Trophoblast cell (in vitro differentiated cells and primary cell): ENCODE measurements around the gene CHRM5.

ENCODE experiments used
- DNase-seq, 2 donors: peaks; one replicate each; pipeline ENCODE4 v3.0.0-alpha.2; 2016
- H2AFZ ChIP-seq: 2 replicates; pipeline ENCODE4 v1.6.1; 2013; ENCODE audit warnings: low read length, moderate library complexity, mild to moderate bottlenecking; ENCODE audit not compliant: insufficient read depth, poor library complexity
- H2AK5ac ChIP-seq: 2 replicates; pipeline ENCODE4 v1.6.1; 2013; ENCODE audit warnings: mild to moderate bottlenecking, low read length
- H2BK120ac ChIP-seq: 2 replicates; pipeline ENCODE4 v1.6.1; 2013; ENCODE audit warnings: low read length, mild to moderate bottlenecking, moderate library complexity; ENCODE audit not compliant: insufficient read depth, poor library complexity
- H2BK12ac ChIP-seq: 2 replicates; pipeline ENCODE4 v1.6.1; 2013; ENCODE audit warnings: mild to moderate bottlenecking, low read length, moderate library complexity
- H2BK5ac ChIP-seq: 2 replicates; pipeline ENCODE4 v1.6.1; 2013; ENCODE audit warnings: low read length, low read depth, moderate library complexity, mild to moderate bottlenecking; ENCODE audit not compliant: poor library complexity
- H3K14ac ChIP-seq: 2 replicates; pipeline ENCODE4 v1.6.1; 2013; ENCODE audit warnings: mild to moderate bottlenecking, low read length
- H3K18ac ChIP-seq: 2 replicates; pipeline ENCODE4 v1.6.1; 2013; ENCODE audit warnings: mild to moderate bottlenecking, low read length
- H3K23ac ChIP-seq: 2 replicates; pipeline ENCODE4 v1.6.1; 2013; ENCODE audit warnings: low read length
- H3K27ac ChIP-seq: 2 replicates; pipeline ENCODE4 v1.5.1; 2013; ENCODE audit warnings: low read depth, mild to moderate bottlenecking, inconsistent platforms, low read length, moderate library complexity
- H3K27me3 ChIP-seq: 2 replicates; pipeline ENCODE4 v1.6.1; 2013; ENCODE audit warnings: inconsistent platforms, mild to moderate bottlenecking, low read length, moderate library complexity; ENCODE audit not compliant: insufficient read depth
- H3K36me3 ChIP-seq, 2 experiments: 1 replicate in 1 of 2; 2 replicates in 1 of 2; pipeline ENCODE4 v1.6.1; 2013; ENCODE audit warnings: low read length in 2 of 2, mild to moderate bottlenecking in 2 of 2, moderate library complexity in 1 of 2; ENCODE audit not compliant: insufficient read depth in 2 of 2, control insufficient read depth in 1 of 2
- H3K4ac ChIP-seq: 2 replicates; pipeline ENCODE4 v1.6.1; 2013; ENCODE audit warnings: low read depth, mild to moderate bottlenecking, low read length, moderate library complexity
- H3K4me1 ChIP-seq, 2 experiments: 1 replicate in 1 of 2; 2 replicates in 1 of 2; pipeline ENCODE4 v1.6.1; 2013; ENCODE audit warnings: low read length in 2 of 2, mild to moderate bottlenecking in 2 of 2, moderate library complexity in 1 of 2; ENCODE audit not compliant: insufficient read depth in 2 of 2, control insufficient read depth in 1 of 2
- H3K4me2 ChIP-seq: 2 replicates; pipeline ENCODE4 v1.6.1; 2013; ENCODE audit warnings: inconsistent platforms, mild to moderate bottlenecking, low read length, moderate library complexity
- H3K4me3 ChIP-seq: 2 replicates; pipeline ENCODE4 v1.5.1; 2013; ENCODE audit warnings: mild to moderate bottlenecking, low read depth, low read length, inconsistent platforms
- H3K79me1 ChIP-seq: one replicate; pipeline ENCODE4 v1.6.1; 2013; ENCODE audit warnings: low read length
- H3K79me2 ChIP-seq: 2 replicates; pipeline ENCODE4 v1.6.1; 2013; ENCODE audit warnings: low read length, mild to moderate bottlenecking; ENCODE audit not compliant: control insufficient read depth, insufficient read depth, poor library complexity
- H3K9ac ChIP-seq: 2 replicates; pipeline ENCODE4 v1.6.1; 2013; ENCODE audit warnings: mild to moderate bottlenecking, low read length
- H3K9me3 ChIP-seq: 2 replicates; pipeline ENCODE4 v1.6.1; 2013; ENCODE audit warnings: low read depth, mild to moderate bottlenecking, control low read depth, inconsistent platforms, low read length; ENCODE audit not compliant: insufficient read depth
- H4K12ac ChIP-seq: 2 replicates; pipeline ENCODE4 v1.6.1; 2013; ENCODE audit warnings: low read depth, mild to moderate bottlenecking, low read length, moderate library complexity
- H4K8ac ChIP-seq: 2 replicates; pipeline ENCODE4 v1.6.1; 2013; ENCODE audit warnings: low read depth, mild to moderate bottlenecking, low read length, moderate library complexity
- H4K91ac ChIP-seq: one replicate; pipeline ENCODE4 v1.6.1; 2013; ENCODE audit warnings: low read depth, mild to moderate bottlenecking, low read length, moderate library complexity
- WGBS: extraction: QIAGEN DNeasy Blood & Tissue Kit; methylation state at CpG from one replicate; pipeline ENCODE4 v1.1.7; 2013; ENCODE audit warnings: missing lambda C conversion rate; ENCODE audit not compliant: insufficient read length, insufficient coverage; ENCODE audit errors: extremely low coverage; 5-methylcytosine and 5-hydroxymethylcytosine counted together

The CHRM5 gene

GRCh38 chr15:33975022-33975565, 6.8 kb downstream of the CHRM5 start:
- Histone ChIP-seq H4K91ac (no peak overlapping the region), H3K36me3 (no peaks in the 10 kb centered on the region), H3K79me1 (no peaks in the 10 kb centered on the region), H3K4me3 (no peak overlapping the region), H3K9me3 (no peaks in the 10 kb centered on the region), H4K8ac (no peak overlapping the region), H2BK12ac (no peak overlapping the region), H3K27ac (no peak overlapping the region), H3K23ac (no peak overlapping the region), H2AK5ac (no peak overlapping the region), H2BK120ac (no peak overlapping the region), H3K4me2 (no peak overlapping the region), H3K27me3 (no peaks in the 10 kb centered on the region), H2BK5ac (no peak overlapping the region), H2AFZ (no peak overlapping the region), H3K9ac (no peak overlapping the region), H3K4ac (no peak overlapping the region), H3K79me2 (no peaks in the 10 kb centered on the region), H3K18ac (no peak overlapping the region), H3K4me1 (no peaks in the 10 kb centered on the region), H4K12ac (no peak overlapping the region), H3K14ac (no peak overlapping the region)
- DNase-seq = peak; percentile 9 to 64
- no CpG with 5 or more reads among the region's 4 CpGs for WGBS

GRCh38 chr15:33980159-33980558, 11.9 kb downstream of the CHRM5 start:
- Histone ChIP-seq H4K12ac (no peak overlapping the region), H3K4ac (no peak overlapping the region), H3K9ac (no peak overlapping the region), H3K4me3 (no peak overlapping the region), H3K36me3 (no peaks in the 10 kb centered on the region), H2BK120ac (no peak overlapping the region), H2AFZ (no peak overlapping the region), H4K8ac (no peak overlapping the region), H2BK12ac (no peak overlapping the region), H3K9me3 (no peaks in the 10 kb centered on the region), H3K27me3 (no peaks in the 10 kb centered on the region), H3K79me1 (peaks cover 5% of the 10 kb centered on the region), H2AK5ac (no peak overlapping the region), H3K4me1 (peaks cover 4% of the 10 kb centered on the region in 2 experiments), H3K23ac (no peak overlapping the region), H4K91ac (no peak overlapping the region), H3K27ac (no peak overlapping the region), H2BK5ac (no peak overlapping the region), H3K18ac (no peak overlapping the region), H3K14ac (no peak overlapping the region), H3K79me2 (no peaks in the 10 kb centered on the region), H3K4me2 (no peak overlapping the region)
- peak in 1 of 2 donors; percentile 33 for DNase-seq
- no CpG with 5 or more reads among the region's 7 CpGs for WGBS

- DNase-seq = peak in 1 of 2 donors; percentile 76
- no peak overlapping the region for H3K9ac ChIP-seq
- no CpG with 5 or more reads among the region's 1 CpG for WGBS
These were observed 14.2 kb downstream of the CHRM5 start for GRCh38 chr15:33982516-33982915.

GRCh38 chr15:33985287-33985686, 17.0 kb downstream of the CHRM5 start:
- peak; percentile 94 to 96 for DNase-seq
- Histone ChIP-seq H3K4me1 (peaks cover 10 to 12% of the 10 kb centered on the region in 2 experiments), H3K18ac (no peak overlapping the region), H3K27ac (peak overlapping the region; percentile 92), H3K14ac (peak overlapping the region; percentile 1), H3K9me3 (no peaks in the 10 kb centered on the region), H3K27me3 (no peaks in the 10 kb centered on the region), H2BK5ac (peak overlapping the region; percentile 45), H3K4me3 (no peak overlapping the region), H3K23ac (no peak overlapping the region), H3K79me2 (no peaks in the 10 kb centered on the region), H2AFZ (no peak overlapping the region), H3K4ac (no peak overlapping the region), H3K4me2 (no peak overlapping the region), H3K36me3 (no peaks in the 10 kb centered on the region), H4K8ac (peak overlapping the region; percentile 36), H2AK5ac (no peak overlapping the region), H4K91ac (peak overlapping the region; percentile 50), H2BK120ac (peak overlapping the region; percentile 46), H2BK12ac (peak overlapping the region; percentile 21), H3K9ac (no peak overlapping the region), H3K79me1 (peaks cover 8% of the 10 kb centered on the region), H4K12ac (no peak overlapping the region)
- no CpG with 5 or more reads among the region's 1 CpG for WGBS

More at GRCh38 chr15:33982516-33982915, 14.2 kb downstream of the CHRM5 start:
- Histone ChIP-seq H3K79me2 (no peaks in the 10 kb centered on the region), H3K9me3 (no peaks in the 10 kb centered on the region), H3K27ac (no peak overlapping the region), H3K23ac (no peak overlapping the region), H2BK120ac (no peak overlapping the region), H3K36me3 (no peaks in the 10 kb centered on the region), H3K4me3 (no peak overlapping the region), H3K4me2 (no peak overlapping the region), H4K91ac (no peak overlapping the region), H3K14ac (no peak overlapping the region), H3K18ac (no peak overlapping the region), H2AK5ac (no peak overlapping the region), H3K4ac (no peak overlapping the region), H2BK5ac (no peak overlapping the region), H4K12ac (no peak overlapping the region), H2AFZ (no peak overlapping the region), H3K27me3 (no peaks in the 10 kb centered on the region), H3K79me1 (peaks cover 6% of the 10 kb centered on the region), H3K4me1 (peaks cover 5% of the 10 kb centered on the region in 2 experiments), H2BK12ac (no peak overlapping the region), H4K8ac (no peak overlapping the region)
